Mesangial cell (primary cell): Measurements from ENCODE around the gene SYNGAP1. TPM values are rescaled to one million over a fixed set of nuclear protein-coding genes. Genes with fewer than 3 reads are reported as not detected.

Experiments
- total RNA-seq: library from RNA; depleted of rRNA; stranded (reverse); fragments of >200 nt; gene quantifications from 2 replicates; pipeline ENCODE4 v1.2.3, GENCODE V29; 2015

SYNGAP1 gene
- 2.3 and 8.4 TPM in 2 replicates for total RNA-seq

GRCh38 chr6:33419580-33420490 is at the start of gene SYNGAP1:
Gene SYNGAP1 (plus strand): TSS chr6:33420065. CDS start chr6:33420265, 200 bp downstream.

GRCh38 chr6:33391278-33391921 is 28.5 kb upstream of the SYNGAP1 start, which contains the start of gene KIFC1:
Gene KIFC1 (plus strand): TSS chr6:33391823. CDS start chr6:33391986, 163 bp downstream.

GRCh38 chr6:33410711-33411631 is 8.9 kb upstream of the SYNGAP1 start, which contains the start of gene PHF1:
Gene PHF1 (plus strand): TSS chr6:33411014. CDS start chr6:33412264, 1,250 bp downstream.

GRCh38 chr6:33417903-33418689 is 1.8 kb upstream of the SYNGAP1 start, which contains the start of gene CUTA:
Gene CUTA (minus strand): TSS chr6:33418107. CDS start chr6:33418000, 107 bp downstream.

GRCh38 chr6:33454009-33454946 is 34.4 kb downstream of the SYNGAP1 start, which contains the start of gene ZBTB9:
Gene ZBTB9 (plus strand): TSS chr6:33454576. CDS start chr6:33455101, 525 bp downstream.

Other genes with a start within 250 kb of the SYNGAP1 start
- 0.33 and 0.63 TPM in 2 replicates for gene COL11A2, start 227.6 kb upstream of the SYNGAP1 start, total RNA-seq
- 17.8 and 24.0 TPM in 2 replicates for gene RXRB, start 219.4 kb upstream of the SYNGAP1 start, total RNA-seq
- gene SLC39A7, start 219.2 kb upstream of the SYNGAP1 start, total RNA-seq = 107 and 109 TPM in 2 replicates
- 17.4 and 30.6 TPM in 2 replicates for gene HSD17B8, start 215.4 kb upstream of the SYNGAP1 start, total RNA-seq
- gene RING1, start 211.6 kb upstream of the SYNGAP1 start, total RNA-seq = 18.4 and 27.4 TPM in 2 replicates
- gene VPS52, start 148.2 kb upstream of the SYNGAP1 start, total RNA-seq = 33.6 and 34.9 TPM in 2 replicates
- gene RPS18, start 148.0 kb upstream of the SYNGAP1 start, total RNA-seq = 2,376 and 3,028 TPM in 2 replicates
- 3.7 and 16.6 TPM in 2 replicates for gene B3GALT4, start 142.9 kb upstream of the SYNGAP1 start, total RNA-seq
- 45.5 and 86.5 TPM in 2 replicates for gene WDR46, start 130.8 kb upstream of the SYNGAP1 start, total RNA-seq
- 39.6 and 67.3 TPM in 2 replicates for gene PFDN6, start 130.5 kb upstream of the SYNGAP1 start, total RNA-seq
- gene RGL2, start 121.1 kb upstream of the SYNGAP1 start, total RNA-seq = 27.1 and 50.1 TPM in 2 replicates
- 182 and 475 TPM in 2 replicates for gene TAPBP, start 106.0 kb upstream of the SYNGAP1 start, total RNA-seq
- 14.3 and 27.6 TPM in 2 replicates for gene ZBTB22, start 102.3 kb upstream of the SYNGAP1 start, total RNA-seq
- gene DAXX, start 97.1 kb upstream of the SYNGAP1 start, total RNA-seq = 27.1 and 41.7 TPM in 2 replicates
- 9.0 and 126 TPM in 2 replicates for gene KIFC1, start 28.2 kb upstream of the SYNGAP1 start, total RNA-seq
- 22.3 and 28.0 TPM in 2 replicates for gene PHF1, start 9.1 kb upstream of the SYNGAP1 start, total RNA-seq
- gene CUTA, start 2.0 kb upstream of the SYNGAP1 start, total RNA-seq = 267 and 351 TPM in 2 replicates
- gene ZBTB9, start 34.5 kb downstream of the SYNGAP1 start, total RNA-seq = 6.0 and 7.1 TPM in 2 replicates
- 20.8 and 25.3 TPM in 2 replicates for gene BAK1, start 160.2 kb downstream of the SYNGAP1 start, total RNA-seq
- 72.2 and 91.1 TPM in 2 replicates for gene ITPR3, start 201.3 kb downstream of the SYNGAP1 start, total RNA-seq